CD4-positive, alpha-beta T cell treated with Interleukin-6 at 100 ng/mL for 8 hours (primary cell): ENCODE measurements around the gene ABHD2.

Experiments
- DNase-seq: peaks from one replicate; pipeline ENCODE4 v3.0.0-alpha.2; 2020; ENCODE audit warnings: mixed read lengths, low spot score

The ABHD2 gene

DNA sequence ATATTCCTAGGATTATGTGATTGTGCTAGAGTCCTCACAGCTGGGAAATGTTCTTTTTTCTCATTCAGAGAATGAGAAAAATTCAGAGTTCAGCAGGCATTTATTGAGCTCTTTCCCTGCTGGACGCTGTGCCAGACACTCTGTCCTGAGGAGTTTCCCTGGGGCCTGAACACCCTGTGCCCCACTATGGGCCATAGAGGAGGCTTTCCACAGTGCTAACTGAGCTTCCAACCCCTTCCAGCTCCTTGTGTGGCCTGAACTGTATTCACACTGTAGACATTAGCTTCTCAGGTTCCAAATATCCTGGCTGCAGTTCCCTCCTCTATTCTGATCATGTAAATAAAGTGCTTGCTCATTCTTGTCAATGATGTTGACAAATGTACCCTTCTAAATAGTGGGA, 10.0 kb downstream of the ABHD2 start:
- no peak for DNase-seq

DNA sequence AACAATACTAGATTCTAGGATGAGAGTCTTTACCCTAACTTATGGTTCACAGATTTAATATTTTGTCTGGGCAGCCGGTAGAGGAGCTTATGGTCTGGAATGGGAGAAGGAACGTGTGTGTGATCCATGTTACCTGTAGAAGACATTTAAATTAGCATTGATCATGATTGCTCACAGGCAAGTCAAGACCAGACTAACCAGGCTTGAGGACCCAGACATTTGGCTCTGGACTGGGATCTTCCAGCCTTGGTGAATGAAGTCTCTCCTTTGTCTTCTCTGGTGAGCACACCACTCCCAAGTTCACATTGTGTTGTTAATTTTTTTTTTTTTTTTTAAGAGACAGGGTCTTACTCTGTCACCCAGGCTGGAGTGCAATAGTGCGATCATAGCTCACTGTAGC, 11.7 kb downstream of the ABHD2 start:
- DNase-seq, result no peak

DNA sequence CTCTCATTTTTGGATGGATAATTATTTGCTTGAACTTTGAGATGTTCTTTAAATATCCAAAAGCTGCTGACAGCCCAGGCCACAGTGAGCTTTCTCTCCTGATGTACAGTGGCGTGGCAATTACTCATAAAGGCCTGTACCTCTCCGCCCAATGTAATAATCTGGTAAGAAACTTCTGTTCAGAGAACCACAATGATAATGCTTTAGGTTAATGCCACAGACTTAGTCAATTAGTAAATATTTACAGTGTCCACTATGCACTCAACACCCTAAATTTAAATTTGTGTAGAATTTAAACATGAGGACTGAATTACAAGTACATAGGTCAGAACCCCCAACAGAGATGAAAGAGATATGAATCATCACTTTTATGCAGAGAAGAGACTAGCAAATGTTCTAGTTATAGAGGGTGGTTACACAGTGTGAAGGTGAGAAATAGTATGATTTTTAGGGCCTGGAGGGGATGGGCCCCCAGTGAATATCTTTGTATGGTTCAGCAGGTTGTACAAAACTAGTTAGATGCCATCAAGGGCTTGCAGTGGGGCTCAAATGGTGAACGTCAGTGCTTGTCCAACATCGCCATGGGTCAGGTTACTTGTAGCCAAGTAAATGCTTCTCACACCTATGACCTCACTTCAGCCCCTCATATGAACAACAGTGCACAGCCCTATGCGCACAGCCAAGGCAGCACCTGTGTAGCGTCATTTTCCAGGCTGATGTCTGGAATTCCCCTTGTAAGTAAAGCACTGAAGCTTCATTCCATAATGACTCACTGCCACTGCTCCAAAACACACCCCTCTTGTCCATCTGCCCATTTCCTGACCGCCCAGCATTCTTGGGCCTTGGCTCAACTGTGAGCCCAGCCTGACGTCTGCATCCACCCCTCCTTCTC, 13.3 kb downstream of the ABHD2 start:
- DNase-seq, result no peak

DNA sequence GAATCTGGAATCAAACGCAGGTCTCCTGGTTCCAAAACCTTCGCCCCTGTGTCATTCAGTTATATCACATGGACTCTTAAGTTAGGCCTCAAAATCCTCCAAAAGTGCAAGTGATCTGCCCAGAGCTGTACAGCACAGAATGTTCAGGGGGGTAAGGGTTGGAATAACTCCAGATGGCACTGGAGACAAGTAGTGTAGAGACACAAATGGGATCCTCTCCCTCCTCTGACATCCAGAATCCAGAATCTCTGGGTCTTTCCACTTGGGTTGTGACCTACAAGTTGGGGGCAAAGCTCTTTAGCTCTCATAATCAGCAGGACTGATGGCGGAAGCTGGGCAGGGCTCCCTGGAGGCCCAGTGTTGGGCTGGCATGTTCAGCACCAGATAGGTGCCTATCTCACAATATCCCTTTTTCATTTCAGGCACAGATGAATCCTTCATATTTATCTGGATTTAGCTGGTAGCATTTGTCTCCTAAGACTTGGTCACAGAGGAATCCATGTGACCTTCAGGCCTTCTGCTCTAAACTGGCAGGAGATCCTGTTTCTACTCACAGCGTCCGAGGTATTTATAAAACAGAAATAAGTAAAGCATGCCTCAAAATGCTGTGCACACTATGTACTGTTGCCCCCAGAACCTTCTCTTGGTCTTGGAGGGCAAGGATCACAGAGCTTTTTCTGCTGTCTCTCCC, 15.4 kb downstream of the ABHD2 start:
- DNase-seq, result no peak

DNA sequence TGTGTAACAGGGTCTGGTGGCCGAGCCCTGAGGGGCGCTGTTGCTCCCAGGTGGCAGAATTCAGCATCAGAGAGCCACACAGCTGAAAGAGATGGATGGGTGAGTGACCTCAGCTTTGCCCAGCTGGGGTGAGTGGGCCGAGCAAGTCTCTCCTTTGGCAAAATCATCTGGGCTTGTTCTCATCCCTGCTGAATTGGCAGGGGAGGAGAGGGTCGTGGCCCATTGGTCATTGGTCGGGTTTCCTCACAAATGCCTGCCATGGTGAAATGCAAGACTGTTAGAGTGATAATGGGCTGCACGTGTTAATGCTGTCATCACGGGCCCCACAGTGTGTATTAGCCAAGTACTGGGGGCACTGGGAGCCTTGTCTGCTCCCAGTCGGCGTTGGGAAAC, 15.9 kb downstream of the ABHD2 start:
- no peak for DNase-seq

DNA sequence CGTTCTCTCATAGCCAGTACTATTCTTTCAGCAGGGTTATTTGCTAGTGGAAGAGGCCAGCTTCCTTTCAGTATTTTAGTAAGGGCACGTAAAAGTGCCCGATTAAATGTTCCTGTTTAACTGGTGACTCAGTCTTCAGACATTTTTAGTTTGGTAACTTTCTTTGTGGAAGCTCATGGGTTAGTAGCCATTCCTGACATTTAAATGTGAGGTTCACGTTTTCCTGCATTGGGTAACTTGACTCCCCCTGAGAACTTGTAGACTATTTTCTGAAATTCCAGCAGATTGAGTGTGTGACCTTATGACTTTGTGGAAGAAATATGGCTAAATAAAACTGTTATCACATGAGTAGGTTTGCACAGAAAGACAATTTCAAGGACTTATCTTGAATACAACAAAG, 16.9 kb downstream of the ABHD2 start:
- DNase-seq, result no peak

DNA sequence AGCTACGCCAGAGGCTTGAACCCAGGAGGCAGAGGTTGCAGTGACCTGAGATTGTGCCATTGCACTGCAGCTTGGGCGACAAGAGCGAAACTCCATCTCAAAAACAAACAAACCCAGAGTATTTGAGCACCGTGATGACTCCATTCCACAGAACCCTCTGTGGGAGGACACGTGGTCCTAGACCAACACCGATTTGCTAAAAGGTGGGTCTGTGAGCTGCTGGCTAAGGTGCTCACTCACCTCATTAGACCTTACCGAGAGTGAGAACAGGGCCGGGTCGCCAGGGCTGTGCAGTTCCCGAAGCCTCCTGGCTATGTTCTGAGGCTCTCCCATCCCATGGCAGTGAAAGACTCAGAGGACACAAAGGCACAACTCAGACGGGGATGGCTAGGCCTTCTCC, 17.9 kb downstream of the ABHD2 start:
- no peak for DNase-seq

DNA sequence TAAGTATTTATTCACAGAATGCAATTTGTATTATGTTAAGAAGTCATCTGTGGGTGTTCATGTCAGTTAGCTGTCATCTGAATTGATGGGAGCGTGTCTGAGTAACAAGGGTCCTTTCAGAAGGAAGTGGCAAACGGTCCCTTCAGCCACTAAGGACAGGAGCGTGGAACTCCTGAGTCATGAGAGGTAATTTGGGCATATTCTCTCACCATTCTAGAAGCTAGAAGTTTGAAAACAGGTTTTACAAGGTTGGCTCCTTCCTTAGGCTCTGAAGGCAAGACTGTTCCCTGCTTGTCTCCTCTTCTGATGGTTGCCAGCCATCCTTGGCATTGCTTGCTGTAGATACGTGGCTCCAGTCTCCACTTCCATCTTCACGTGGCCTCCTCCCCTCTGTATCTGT, 19.7 kb downstream of the ABHD2 start:
- DNase-seq, result no peak

DNA sequence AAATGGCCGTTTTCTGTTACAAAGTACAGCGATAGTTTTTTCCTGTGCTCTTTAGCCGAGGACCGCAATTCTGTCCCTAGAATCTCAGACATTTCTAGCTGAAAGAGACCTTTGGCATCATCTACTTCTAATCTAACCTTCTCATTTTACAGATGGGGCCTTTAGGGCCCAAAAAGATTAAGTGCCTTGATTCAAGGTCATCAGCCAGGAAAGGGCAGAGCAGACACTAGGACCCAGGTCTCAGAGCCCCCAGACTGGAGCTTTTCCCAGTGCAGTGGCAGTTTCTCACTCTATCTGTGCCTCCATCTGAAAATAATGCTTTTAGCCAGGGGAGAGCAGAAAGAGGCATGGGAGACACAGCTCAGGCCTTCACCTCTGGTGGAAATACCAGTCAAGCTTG, 20.6 kb downstream of the ABHD2 start:
- no peak for DNase-seq

DNA sequence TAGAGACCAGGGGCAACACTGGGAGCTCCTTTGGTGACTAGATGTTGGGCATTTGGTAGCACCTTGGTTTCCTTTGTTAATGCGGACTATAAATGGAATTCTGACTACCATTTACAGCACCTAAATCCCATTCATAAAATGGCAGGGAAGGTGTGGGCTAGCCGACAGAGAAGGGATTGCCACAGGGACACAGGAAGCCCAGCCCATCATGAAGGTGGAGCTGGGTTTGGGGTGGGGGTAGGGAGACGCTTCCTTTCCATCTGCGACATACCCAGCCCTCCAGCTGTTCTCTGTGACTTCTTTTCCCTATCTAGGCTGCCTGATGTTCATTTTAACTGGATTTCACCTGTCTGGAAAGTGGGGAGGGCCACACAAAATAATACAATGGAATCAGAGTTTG, 21.0 kb downstream of the ABHD2 start:
- DNase-seq, result no peak

DNA sequence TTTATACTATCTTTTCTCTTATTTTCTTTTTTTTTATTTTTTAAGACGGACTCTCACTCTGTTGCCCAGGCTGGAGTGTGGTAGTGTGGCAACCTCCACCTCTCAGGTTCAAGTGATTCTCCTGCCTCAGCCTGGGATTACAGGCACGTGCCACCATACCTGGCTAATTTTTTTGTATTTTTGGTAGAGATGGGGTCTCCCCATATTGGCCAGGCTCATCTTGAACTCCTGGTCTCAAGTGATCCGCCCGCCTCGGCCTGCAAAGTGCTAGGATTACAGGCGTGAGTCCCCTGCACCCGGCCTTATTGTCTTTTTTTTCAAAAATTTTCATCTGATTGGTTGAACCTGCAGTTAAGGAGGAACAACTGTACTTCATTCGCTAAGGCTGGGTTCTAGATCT, 21.8 kb downstream of the ABHD2 start:
- no peak for DNase-seq

DNA sequence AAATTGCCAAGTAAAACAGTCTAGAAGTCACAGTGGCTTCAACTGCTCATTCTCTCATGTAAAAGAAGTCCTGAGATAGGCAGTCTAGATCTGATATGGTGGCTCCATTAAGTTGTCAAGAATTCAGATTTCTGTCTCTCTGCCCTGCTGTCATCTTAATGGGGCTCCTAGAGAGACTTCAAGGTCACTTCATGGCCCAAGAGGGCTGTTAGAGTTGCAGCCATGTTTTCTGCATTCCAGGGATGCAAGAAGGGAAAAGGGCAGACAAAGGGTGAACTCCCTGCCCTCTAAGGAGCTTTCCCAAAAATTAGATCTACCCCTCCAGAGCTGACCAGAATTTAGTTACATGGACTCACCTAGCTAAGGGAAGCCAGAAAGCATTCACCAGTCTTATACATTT, 23.1 kb downstream of the ABHD2 start:
- DNase-seq, result no peak

DNA sequence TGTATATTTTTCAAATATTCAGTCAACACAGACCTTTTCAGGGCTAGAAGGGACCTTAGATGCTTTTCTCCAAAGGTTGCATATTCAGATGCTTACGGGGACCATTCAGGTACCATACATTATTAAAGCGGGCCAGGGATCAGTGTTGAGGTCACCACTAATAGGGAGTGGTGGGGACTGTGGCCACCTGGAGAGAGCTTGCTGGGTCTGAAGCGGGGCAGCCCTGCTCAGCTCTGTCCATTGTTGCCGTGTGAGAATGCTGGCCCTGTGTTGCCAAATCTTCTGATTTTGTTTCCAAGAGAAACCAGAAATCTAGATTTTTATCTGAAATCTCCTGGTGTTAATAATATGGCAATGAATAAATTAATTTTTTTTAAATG, 23.7 kb downstream of the ABHD2 start:
- DNase-seq, result no peak

DNA sequence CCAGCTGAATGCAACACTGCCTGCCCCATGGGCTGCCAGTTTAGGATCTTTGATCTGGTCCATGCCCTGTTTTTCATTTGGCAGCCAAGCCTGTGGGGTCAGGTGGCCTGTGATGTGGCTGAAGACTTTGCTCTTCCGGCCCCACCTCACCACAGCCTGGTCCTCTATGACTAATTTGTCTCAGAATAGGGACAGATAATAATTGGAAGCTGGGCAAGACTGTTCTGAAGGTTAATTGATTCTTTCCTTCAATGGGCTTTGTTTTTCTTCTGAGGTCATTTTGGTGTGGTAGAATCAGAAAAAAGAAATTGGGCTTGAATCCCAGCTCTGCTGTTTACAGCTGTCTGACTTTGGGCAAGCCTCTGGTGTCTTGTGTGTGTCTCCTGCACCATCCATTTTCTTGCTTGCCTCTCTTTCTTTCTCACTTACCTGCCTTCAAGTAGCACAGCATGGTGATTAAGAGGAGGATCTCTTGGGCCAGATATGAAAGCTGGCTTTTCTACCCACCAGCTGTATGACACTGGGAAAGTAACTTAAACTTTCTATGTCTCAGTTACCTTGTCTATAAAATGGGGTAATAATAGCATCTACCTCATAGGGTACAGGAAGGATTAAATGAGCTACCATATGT, 24.2 kb downstream of the ABHD2 start:
- no peak for DNase-seq

DNA sequence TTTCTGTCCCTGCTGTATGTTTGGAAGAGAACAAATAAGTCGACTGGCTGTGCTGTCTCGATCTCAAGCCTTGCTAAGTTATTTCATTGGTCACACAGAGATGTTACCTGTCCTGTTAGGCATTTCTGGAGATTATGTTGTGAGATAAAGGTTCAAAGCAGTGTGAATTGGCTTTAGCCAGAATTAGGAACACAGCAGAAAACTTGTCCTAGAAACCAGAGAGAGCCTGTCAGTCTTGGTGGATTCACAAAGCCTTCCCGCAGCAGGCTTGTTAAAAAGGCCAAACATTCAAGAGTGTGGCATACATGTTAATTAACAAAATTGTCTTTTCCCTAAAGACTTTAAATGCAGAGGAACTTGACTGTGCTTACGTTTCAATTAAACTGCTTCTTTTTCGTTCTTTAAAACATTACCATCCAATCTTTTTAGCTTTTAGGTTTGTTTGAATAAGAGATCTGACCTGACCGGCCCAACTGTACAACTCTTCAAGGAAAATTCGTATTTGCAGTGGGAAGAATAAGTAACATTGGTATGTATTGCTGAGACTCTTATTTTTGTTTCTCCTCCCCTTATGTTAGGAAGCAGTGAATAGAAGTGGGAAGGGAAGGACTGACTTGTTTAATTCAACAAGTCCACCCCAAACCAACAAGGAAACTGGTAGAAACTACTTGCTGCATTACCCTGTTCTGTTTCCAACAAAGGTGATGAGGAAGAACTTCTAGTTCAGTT, 25.2 kb downstream of the ABHD2 start:
- no peak for DNase-seq

DNA sequence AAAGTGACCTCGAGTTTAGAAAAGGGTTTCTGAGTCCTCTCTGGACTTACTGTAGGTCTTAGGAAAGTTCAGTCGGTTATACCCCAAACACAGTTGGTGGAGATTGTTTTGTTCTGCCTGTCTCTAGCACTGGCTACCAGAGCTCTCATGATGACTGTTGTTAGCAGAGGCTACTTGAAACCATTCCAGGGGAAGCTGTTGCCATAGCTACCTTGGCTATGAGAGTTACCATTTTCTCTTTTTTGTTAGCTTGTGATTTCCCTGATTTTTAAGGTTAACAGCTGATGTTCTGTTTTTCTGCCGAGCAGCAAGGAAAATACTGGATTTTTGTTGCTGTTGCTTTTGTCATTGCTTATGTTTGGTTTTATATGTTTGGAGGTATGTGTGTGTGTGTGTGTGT, 26.7 kb downstream of the ABHD2 start:
- no peak for DNase-seq

DNA sequence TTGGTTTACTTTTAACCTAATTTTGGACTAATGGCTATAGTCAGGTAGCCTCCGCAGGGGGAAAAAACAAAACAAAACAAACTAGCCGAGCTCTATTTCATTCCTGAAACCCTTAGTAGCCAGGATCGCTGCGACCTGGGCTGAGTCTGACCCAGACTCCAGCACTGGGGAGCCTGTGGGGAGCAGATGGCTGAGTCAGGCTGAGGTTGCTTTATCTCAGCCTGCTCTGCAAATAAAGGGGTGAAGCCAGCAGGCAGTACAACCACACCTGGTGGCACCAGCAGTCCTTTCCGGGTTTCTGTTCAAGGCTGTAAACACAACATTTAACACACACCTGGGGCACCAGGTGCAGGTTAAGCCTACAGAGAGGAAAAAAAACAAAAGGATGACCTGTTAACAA, 27.3 kb downstream of the ABHD2 start:
- no peak for DNase-seq

DNA sequence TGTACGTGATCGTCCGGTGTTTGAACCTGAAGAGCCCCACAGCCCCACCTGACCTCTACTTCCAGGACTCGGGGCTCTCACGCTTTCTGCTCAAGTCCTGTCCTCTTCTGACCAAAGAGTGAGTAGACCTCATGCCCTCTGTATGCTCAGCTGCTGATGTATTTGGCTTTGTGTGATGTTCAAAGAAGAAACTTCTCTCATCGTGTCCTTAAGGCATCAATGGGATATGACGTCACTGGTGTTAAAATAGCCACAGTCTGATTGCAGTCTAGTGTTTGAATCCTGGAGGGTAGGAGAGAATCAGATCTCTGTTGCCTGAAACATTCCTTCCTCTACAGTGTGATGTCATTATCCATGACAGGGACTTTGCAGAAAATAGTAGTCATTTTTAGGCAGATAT, 28.1 kb downstream of the ABHD2 start:
- DNase-seq, result no peak

DNA sequence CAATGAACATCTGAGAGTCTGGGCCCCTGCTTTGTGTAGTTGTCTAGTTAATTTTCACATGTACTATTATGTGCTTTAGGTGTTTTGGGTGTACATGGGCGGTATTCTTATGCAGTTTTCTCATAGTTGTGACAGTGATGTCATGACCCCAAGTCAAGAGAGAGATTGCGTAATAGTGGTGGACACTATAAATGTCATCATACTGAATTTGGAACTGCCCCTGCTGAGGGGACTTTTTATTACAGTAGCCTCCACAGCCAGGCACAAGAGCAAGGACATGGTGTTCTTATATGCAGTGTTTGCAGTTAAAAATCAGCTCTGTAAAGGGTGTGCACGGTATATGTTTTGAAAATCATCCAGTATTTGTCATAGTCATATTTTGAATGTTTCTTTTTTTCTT, 29.5 kb downstream of the ABHD2 start:
- no peak for DNase-seq

DNA sequence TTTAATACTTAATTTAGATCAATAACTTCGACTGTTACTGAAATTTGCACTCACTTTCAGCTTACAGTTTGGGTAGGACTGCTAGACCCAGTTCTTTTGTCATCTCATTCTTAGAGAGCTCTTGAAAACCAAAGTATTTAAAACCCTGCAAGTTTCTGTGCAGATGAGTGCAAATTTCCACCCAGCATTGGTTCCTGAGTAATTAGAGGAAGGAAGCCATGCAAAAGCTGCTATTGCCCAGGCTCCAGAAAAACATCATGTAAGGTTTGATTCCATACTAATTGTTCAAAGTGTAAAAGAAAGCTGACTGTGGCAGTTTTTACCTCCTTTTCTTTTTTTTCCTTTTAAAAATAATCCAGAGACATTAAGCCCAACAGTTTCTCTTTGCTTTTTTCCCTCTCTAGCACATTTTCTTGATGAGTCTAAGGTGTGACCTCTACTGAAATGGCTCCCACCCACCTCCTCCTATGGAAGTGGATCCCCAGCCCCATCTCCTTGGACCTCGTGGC, 30.3 kb downstream of the ABHD2 start:
- no peak for DNase-seq

DNA sequence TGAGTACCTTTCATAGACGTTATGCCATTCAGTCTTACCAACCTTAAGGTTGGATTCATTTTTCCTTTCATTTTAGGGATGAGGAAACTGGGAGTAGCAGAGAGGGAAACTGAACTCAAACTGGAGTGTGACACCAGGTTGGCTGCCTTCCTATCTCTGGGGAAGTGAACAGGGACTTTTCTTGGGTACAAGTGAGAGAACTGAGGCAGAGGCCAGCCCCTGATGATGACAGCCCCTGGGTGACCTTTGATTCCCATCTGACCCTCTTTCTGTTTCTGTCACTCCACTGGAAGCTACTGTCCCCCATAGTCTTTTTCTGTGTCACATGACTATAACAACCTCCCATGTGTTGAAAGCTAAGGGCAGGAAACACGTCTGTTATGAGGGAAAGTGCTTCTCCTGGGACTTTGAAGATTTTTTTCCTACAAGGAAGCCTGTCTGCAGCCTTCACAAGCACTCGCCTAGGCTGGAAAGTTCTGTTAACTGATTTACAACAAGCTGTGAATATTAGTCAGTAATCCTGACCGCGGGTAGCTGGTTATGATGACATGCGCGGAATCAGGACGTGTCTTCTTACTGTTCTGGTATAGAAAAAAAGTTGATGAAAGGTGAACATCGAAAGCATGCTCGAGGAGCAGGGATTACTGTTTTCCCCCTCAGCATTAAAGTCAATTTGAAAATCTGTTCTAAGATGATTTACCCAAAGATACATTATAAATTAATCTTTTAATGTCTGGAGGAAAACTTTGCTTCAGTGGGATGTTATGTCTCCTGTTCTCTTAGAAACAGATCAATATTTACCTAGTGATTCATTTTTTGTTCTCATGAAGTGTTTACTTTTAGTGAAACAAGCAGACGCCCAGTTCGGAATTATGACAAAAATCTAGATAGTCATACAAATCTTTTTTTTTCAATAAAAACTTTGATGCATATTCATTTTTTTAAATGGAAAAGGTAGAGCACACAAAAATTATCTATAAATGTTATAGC, 31.5 kb downstream of the ABHD2 start:
- DNase-seq, result no peak
